Stimulated activated CD4-positive, alpha-beta T cell treated with anti-CD3 and anti-CD28 coated beads, Interleukin-12 subunit alpha, Interleukin-12 subunit beta, amount 100 ng/mL, for 4 hours (primary cell): ENCODE data around the gene SMAD4.
A peak's percentile ranks its signal among the peaks of the same experiment; 100 is the strongest.
"Not testable (repeated sequence)": the region's sequence is repeated elsewhere in the genome, so short reads cannot be mapped to it uniquely, and the experiment has no call there.

ENCODE experiments used
- DNase-seq: peaks from one replicate; pipeline ENCODE4 v3.0.0-alpha.2; 2020

Gene SMAD4

GRCh38 chr18:51029694-51030536 is at the start of gene SMAD4:
Gene SMAD4 (plus strand): TSS chr18:51030213. CDS start chr18:51047047, 16,834 bp downstream.
- DNase-seq, result peak; percentile 99

DNA sequence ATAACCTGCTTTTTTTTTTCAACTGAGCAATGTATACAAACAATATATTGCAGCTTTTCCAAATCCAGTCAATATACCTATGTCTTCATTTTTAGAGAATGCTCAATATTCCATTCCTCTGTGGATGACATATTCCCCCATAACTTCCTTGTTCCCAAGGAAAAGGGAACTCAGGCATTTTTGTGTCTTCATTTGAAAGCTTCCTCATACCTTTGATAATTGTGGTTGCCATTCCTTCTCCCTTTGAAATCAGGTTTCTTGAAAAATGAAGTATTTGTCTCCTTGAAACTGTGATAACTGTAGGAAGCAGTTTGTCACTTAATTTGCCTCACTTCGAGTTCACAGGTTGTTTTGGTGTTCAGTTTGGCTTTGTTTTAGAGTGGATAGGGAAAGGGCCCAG is 48.6 kb upstream of the SMAD4 start:
- no peak for DNase-seq

GRCh38 chr18:50982086-50982801 is 47.8 kb upstream of the SMAD4 start:
- no peak for DNase-seq

DNA sequence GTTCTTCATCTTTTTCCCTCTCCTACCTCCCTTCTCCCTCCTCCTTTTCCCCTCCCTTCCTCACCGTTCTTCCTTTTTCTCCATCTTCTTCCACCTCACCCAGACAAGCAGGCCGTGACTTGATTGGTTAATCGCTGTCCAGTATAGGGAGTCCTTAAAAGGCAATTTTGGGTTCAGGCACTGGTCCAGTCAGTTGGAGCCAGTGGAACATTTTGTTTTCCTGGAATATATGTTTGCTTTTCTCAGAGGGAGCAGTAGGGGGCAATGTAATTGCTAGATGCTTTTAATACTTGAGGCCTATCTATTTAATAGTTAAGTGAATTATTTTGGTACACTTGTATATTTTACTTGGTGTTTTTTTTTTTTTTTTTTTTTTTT is 47.2 kb upstream of the SMAD4 start:
- no peak for DNase-seq

GRCh38 chr18:50986360-50987087 is 43.5 kb upstream of the SMAD4 start:
- DNase-seq, result no peak

- no peak for DNase-seq
These were observed 42.8 kb upstream of the SMAD4 start for GRCh38 chr18:50987261-50987660.

- DNase-seq, result no peak
These were observed 40.3 kb upstream of the SMAD4 start for GRCh38 chr18:50989711-50990110.

DNA sequence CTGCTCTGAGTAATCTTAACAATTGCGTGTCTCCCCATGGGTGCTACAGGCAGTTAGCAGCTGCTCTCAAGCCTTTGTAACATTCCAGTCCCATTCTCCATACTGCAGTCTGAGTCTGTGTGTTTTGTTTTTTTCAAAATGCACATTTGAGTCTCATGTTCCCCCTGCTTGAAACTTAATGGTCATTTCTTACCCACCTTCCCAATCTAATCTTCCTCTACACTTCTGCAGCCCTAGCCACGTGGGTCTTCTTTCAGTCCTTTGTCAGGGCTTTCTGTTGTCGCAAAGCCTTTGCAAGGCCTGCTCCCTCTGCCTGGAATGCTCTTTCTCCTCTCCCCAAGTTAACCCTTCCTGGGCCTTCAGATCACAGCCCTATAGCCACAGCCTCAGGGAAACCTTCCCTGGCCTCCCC is 37.7 kb upstream of the SMAD4 start:
- DNase-seq, result no peak

GRCh38 chr18:50994031-50994430 is 36.0 kb upstream of the SMAD4 start:
- no peak for DNase-seq

DNA sequence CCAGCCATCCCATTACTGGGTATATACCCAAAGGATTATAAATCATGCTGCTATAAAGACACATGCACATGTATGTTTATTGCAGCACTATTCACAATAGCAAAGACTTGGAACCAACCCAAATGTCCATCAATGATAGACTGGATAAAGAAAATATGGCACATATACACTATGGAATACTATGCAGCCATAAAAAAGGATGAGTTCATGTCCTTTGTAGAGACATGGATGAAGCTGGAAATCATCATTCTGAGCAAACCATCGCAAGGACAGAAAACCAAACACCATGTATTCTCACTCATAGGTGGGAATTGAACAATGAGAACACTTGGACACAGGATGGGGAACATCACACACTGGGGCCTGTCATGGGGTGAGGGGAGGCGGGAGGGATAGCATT is 26.8 kb upstream of the SMAD4 start:
- not testable (repeated sequence) for DNase-seq

- DNase-seq, result no peak
These were observed 23.8 kb upstream of the SMAD4 start for GRCh38 chr18:51006061-51006818.

- no peak for DNase-seq
These were observed 22.8 kb upstream of the SMAD4 start for GRCh38 chr18:51006948-51007789.

- DNase-seq, result no peak
These were observed 22.2 kb upstream of the SMAD4 start for GRCh38 chr18:51007790-51008139.

DNA sequence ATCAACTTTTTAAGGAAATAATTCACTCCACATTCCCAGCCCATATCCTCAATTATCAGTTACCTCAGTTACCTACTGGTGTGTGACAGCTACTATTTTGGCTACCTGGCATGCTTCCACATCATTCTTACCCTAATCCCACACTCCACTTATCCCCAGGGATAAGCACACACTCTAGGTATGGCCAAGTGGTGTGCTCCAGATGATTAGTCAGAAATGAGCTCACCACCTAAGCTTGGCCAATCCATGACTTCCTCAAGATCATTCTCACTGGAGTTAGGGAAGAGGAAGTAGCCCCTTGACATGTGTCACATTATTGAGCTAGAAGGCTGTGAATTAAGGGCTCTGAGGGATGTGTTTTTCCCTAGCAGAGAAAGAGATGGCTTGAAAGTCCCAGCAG is 20.9 kb upstream of the SMAD4 start:
- no peak for DNase-seq

- DNase-seq, result no peak
These were observed 19.8 kb upstream of the SMAD4 start for GRCh38 chr18:51010218-51010617.

GRCh38 chr18:51011709-51012108 is 18.3 kb upstream of the SMAD4 start:
- no peak for DNase-seq

GRCh38 chr18:51012441-51012840 is 17.6 kb upstream of the SMAD4 start:
- DNase-seq, result no peak

DNA sequence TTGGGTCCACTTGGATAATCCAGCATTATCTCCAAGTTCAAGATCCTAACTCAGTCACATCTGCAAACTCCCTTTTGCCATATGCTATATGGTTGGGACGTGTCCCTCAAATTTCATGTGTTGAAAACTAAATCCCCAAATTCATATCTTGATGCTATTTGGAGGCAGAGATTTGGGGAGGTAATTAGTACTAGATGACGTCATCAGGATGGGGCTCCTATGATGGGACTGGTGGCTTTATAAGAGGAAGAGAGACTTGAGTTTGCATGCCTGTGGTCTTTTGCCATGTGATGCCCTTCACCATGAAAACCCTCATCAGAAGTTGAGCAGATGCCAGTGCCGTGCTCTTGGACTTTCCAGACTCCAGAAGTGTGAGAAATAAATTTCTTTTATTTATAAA is 16.8 kb upstream of the SMAD4 start:
- DNase-seq, result no peak

GRCh38 chr18:51017140-51017879 is 12.7 kb upstream of the SMAD4 start:
- no peak for DNase-seq

DNA sequence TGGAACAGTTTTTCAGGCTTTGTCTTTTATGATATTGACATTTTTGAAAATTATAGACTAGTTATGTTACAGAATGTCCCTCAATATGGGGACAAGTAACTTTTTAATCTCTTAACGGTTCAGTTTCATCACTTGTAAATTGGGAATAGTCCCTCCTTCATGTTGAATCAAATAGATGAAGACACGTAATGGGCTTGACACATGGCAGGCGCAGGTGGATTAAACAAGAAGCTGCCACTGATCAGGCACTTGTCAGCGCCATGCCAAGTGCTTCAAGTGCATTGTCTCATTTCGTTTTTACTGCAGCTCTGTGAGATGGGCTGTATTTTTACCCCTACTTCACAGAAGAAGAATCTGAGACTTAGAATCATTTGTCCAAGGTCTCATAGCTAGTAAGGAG is 9.5 kb upstream of the SMAD4 start:
- DNase-seq, result no peak

DNA sequence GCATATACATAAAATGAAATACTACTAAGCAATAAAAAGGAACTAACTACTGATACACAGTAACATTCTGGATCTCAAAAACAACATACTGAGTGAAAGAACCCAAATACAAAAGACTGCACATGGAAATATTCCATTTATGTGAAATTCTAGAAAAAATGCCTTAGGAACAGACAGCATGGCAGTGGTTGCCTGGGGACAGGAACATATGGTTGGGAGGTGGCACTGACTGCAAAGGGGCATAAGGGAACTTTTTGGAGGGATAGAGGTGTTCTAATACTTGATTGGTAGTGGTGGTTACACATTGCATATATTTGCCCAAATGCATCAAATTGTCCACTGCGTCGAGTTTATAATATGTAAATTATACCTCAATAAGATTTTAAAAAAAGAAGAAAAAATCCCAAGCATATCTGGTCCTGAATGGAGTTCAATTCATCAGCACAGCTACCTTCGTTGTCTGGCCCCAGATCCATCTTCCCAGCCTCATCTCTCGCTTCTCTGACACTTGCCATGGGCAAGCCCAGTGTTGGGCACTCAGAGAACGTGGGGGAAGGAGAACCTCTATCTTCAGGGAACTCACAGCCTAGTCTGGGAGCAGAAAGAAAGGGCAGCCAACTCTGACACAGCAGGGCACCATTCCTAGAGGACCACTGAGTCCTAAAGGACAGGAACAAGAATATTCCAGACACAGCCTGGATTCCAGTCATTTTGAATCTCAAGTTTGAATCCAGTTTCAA is 8.6 kb upstream of the SMAD4 start:
- no peak for DNase-seq
